Fibroblast of lung (primary cell): ENCODE data around the gene COL16A1.

Experiments used
- EZH2 ChIP-seq: IDR thresholded peaks from 2 replicates; pipeline ENCODE4 v1.5.1; 2012; ENCODE audit warnings: low read length, control low read depth, mild to moderate bottlenecking; ENCODE audit errors: missing control alignments
- TF ChIP-seq, protein P1 (sequence below), 2 donors: IDR thresholded peaks in 1 of 2; conservative IDR thresholded peaks in 1 of 2; 1 replicate in 1 of 2; 2 replicates in 1 of 2; pipeline ENCODE4 v1.5.1; 2011 to 2012; ENCODE audit warnings: low read length in 2 of 2, control low read depth in 1 of 2, inconsistent platforms in 1 of 2, low read depth in 1 of 2, mild to moderate bottlenecking in 1 of 2

DNA sequence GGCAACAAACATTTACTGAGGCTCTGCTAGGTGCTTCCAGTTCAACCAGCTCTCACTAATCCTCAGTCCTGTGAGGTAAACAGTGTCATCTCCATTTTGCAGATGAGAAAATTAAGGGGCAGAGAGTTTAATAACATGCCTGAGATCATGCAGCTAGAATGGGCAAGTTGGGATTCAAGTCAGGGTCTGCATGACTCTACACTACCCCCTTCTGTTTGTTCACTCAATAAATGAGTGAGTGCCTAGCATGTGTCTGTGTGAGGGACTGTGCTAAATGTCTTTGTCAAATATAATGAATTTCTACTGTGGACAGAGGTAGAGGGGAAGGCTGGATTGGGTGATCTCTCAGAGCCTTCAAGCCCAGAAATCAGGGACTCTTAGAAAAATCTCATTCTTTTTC lies 63.6 kb downstream of the COL16A1 start:
- TF ChIP-seq, protein P1, sequence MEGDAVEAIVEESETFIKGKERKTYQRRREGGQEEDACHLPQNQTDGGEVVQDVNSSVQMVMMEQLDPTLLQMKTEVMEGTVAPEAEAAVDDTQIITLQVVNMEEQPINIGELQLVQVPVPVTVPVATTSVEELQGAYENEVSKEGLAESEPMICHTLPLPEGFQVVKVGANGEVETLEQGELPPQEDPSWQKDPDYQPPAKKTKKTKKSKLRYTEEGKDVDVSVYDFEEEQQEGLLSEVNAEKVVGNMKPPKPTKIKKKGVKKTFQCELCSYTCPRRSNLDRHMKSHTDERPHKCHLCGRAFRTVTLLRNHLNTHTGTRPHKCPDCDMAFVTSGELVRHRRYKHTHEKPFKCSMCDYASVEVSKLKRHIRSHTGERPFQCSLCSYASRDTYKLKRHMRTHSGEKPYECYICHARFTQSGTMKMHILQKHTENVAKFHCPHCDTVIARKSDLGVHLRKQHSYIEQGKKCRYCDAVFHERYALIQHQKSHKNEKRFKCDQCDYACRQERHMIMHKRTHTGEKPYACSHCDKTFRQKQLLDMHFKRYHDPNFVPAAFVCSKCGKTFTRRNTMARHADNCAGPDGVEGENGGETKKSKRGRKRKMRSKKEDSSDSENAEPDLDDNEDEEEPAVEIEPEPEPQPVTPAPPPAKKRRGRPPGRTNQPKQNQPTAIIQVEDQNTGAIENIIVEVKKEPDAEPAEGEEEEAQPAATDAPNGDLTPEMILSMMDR (conservative IDR thresholded peaks at IDR 0.05 in 1 of 2, IDR thresholded peaks at IDR 0.05 in 1 of 2; ENCODE audit: low read depth in 1 of 2, low read length in 2 of 2), result no peak
- no peak for TF ChIP-seq EZH2
